WTC11 (cell line): Measurements from ENCODE around the gene SCYL3.

ENCODE experiments used
- ETV6 ChIP-seq: sonication (generic); formaldehyde crosslinking; IDR thresholded peaks from 2 replicates; pipeline ENCODE4 v1.8.1; 2022; ENCODE audit warnings: mild to moderate bottlenecking, missing genetic modification reagents
- FOXJ3 ChIP-seq: sonication (generic); formaldehyde crosslinking; IDR thresholded peaks from 2 replicates; pipeline ENCODE4 v1.9.0; 2021; ENCODE audit warnings: missing genetic modification reagents, mild to moderate bottlenecking, borderline replicate concordance
- SMAD4 ChIP-seq: sonication (generic); formaldehyde crosslinking; IDR thresholded peaks from 2 replicates; pipeline ENCODE4 v1.8.0; 2022; ENCODE audit warnings: mild to moderate bottlenecking, missing genetic modification reagents
- SP1 ChIP-seq: sonication (generic); formaldehyde crosslinking; conservative IDR thresholded peaks from 2 replicates; pipeline ENCODE4 v1.8.1; 2022; ENCODE audit warnings: missing genetic modification reagents
- TCF7 ChIP-seq: sonication (generic); formaldehyde crosslinking; IDR thresholded peaks from 2 replicates; pipeline ENCODE4 v1.8.0; 2022; ENCODE audit warnings: mild to moderate bottlenecking, low read depth, missing genetic modification reagents, moderate library complexity
- TF ChIP-seq, protein P1 (sequence below): sonication (generic); formaldehyde crosslinking; IDR thresholded peaks from 2 replicates; pipeline ENCODE4 v1.8.0; 2023; ENCODE audit warnings: missing genetic modification reagents, mild to moderate bottlenecking, borderline replicate concordance
- TF ChIP-seq, protein P2 (sequence below): fragments of 250-450 bp; sonication (Bioruptor Pico); conservative IDR thresholded peaks from 2 replicates; pipeline ENCODE4 v1.9.0; 2021; ENCODE audit warnings: mild to moderate bottlenecking
- TF ChIP-seq, protein P3 (sequence below): fragments of 200-600 bp; IDR thresholded peaks from 2 replicates; pipeline ENCODE4 v1.8.0; 2022; ENCODE audit warnings: antibody characterized with exemption
- TF ChIP-seq, protein P4 (sequence below): sonication (generic); formaldehyde crosslinking; IDR thresholded peaks from 2 replicates; pipeline ENCODE4 v1.8.0; 2022; ENCODE audit warnings: mild to moderate bottlenecking, missing genetic modification reagents

DNA sequence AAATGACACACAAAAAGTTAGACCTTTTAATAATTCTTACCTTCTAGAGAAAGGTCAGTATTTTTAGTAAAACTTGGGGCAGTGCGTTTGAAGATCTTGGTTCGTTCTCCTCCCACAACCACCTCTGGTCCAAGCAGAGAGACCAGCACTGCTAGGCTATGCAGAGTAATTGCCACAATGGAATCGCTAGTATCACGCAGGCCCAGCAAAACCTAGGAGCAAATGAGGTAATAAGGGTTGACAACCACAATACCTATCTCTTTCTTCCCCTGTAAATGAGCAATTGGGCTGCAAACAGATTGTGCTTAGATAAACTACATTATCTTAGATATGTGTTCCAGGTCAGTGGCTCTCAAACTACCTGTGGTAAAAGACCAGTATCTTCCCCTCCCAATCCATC is 34.7 kb downstream of the SCYL3 start:
- TF ChIP-seq SMAD4 (CRISPR knock-in tag) (no peak), ETV6 (CRISPR knock-in tag) (no peak), TCF7 (CRISPR knock-in tag) (no peak), SP1 (CRISPR knock-in tag) (no peak), FOXJ3 (CRISPR knock-in tag) (no peak)
- TF ChIP-seq, protein P1, sequence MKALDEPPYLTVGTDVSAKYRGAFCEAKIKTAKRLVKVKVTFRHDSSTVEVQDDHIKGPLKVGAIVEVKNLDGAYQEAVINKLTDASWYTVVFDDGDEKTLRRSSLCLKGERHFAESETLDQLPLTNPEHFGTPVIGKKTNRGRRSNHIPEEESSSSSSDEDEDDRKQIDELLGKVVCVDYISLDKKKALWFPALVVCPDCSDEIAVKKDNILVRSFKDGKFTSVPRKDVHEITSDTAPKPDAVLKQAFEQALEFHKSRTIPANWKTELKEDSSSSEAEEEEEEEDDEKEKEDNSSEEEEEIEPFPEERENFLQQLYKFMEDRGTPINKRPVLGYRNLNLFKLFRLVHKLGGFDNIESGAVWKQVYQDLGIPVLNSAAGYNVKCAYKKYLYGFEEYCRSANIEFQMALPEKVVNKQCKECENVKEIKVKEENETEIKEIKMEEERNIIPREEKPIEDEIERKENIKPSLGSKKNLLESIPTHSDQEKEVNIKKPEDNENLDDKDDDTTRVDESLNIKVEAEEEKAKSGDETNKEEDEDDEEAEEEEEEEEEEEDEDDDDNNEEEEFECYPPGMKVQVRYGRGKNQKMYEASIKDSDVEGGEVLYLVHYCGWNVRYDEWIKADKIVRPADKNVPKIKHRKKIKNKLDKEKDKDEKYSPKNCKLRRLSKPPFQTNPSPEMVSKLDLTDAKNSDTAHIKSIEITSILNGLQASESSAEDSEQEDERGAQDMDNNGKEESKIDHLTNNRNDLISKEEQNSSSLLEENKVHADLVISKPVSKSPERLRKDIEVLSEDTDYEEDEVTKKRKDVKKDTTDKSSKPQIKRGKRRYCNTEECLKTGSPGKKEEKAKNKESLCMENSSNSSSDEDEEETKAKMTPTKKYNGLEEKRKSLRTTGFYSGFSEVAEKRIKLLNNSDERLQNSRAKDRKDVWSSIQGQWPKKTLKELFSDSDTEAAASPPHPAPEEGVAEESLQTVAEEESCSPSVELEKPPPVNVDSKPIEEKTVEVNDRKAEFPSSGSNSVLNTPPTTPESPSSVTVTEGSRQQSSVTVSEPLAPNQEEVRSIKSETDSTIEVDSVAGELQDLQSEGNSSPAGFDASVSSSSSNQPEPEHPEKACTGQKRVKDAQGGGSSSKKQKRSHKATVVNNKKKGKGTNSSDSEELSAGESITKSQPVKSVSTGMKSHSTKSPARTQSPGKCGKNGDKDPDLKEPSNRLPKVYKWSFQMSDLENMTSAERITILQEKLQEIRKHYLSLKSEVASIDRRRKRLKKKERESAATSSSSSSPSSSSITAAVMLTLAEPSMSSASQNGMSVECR (CRISPR knock-in tag): no peak
- TF ChIP-seq, protein P2, sequence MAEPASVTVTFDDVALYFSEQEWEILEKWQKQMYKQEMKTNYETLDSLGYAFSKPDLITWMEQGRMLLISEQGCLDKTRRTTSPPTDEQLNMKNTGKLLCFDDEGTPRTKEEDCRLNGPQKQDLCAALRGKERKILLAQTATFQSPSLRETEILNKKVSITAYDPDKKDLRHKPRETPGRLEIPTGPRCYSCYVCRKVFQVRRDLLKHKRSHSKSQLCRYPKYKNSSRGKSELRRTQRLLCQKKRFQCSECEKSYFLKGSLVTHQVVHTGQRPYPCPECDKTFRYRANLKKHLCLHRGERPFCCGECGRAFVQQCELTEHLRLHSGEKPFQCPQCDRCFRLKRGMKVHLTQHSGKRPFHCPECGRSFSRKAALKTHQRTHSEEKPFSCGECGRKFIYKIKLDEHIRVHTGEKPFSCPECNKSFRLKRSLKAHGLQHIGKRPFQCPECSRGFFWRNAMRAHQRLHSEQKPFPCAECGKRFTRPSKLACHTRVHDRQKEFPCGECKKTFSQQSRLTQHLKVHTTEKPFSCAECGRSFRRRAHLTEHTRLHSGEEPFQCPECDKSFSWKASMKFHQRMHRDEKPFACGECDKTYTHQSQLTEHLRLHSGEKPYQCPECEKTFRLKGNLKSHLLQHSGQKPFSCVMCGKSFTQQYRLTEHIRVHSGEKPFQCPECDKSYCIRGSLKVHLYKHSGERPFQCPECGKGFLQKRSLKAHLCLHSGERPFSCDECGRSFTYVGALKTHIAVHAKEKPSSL (CRISPR knock-in tag): no peak
- TF ChIP-seq, protein P3, sequence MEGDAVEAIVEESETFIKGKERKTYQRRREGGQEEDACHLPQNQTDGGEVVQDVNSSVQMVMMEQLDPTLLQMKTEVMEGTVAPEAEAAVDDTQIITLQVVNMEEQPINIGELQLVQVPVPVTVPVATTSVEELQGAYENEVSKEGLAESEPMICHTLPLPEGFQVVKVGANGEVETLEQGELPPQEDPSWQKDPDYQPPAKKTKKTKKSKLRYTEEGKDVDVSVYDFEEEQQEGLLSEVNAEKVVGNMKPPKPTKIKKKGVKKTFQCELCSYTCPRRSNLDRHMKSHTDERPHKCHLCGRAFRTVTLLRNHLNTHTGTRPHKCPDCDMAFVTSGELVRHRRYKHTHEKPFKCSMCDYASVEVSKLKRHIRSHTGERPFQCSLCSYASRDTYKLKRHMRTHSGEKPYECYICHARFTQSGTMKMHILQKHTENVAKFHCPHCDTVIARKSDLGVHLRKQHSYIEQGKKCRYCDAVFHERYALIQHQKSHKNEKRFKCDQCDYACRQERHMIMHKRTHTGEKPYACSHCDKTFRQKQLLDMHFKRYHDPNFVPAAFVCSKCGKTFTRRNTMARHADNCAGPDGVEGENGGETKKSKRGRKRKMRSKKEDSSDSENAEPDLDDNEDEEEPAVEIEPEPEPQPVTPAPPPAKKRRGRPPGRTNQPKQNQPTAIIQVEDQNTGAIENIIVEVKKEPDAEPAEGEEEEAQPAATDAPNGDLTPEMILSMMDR: no peak
- TF ChIP-seq, protein P4, sequence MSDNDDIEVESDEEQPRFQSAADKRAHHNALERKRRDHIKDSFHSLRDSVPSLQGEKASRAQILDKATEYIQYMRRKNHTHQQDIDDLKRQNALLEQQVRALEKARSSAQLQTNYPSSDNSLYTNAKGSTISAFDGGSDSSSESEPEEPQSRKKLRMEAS (CRISPR knock-in tag): no peak
